Ovary (tissue), 3 donors: ENCODE data around the gene CADPS2.

Experiments
- CTCF ChIP-seq, 3 donors: fragments of 450-650 bp in 2 of 3; fragments of 200-600 bp in 1 of 3; IDR thresholded peaks; one replicate each; pipeline versions ENCODE4 v1.5.1 to v1.8.0; 2016 to 2022; ENCODE audit warnings: antibody characterized with exemption in 3 of 3, mild to moderate bottlenecking in 1 of 3
- EP300 ChIP-seq: sonication (generic); formaldehyde crosslinking; IDR thresholded peaks from one replicate; pipeline ENCODE4 v1.6.1; 2017; ENCODE audit warnings: antibody characterized with exemption
- POLR2A ChIP-seq: fragments of 450-650 bp; IDR thresholded peaks from one replicate; pipeline ENCODE4 v1.6.1; 2017; ENCODE audit warnings: antibody characterized with exemption, mild to moderate bottlenecking, moderate library complexity
- donor health status: DM: no; HTN: no; CAD: no.

- TF ChIP-seq CTCF (IDR thresholded peaks at IDR 0.05) = no peak
- no peak for TF ChIP-seq POLR2A
- no peak for TF ChIP-seq EP300
These were observed 581.8 kb downstream of the CADPS2 start, which contains the start of gene FEZF1 for GRCh38 chr7:122304319-122304975.
